Panc1 (cell line): ENCODE results near the gene MEIS1.

Experiments used
- CTCF ChIP-seq: fragments of 450-650 bp; IDR thresholded peaks from 2 replicates; pipeline ENCODE4 v1.5.1; 2017; ENCODE audit warnings: mild to moderate bottlenecking
- POLR2AphosphoS5 ChIP-seq: IDR thresholded peaks from 2 replicates; pipeline ENCODE4 v1.6.1; 2012; ENCODE audit warnings: mild to moderate bottlenecking, low read depth, low read length, moderate library complexity
- REST ChIP-seq, 2 experiments: IDR thresholded peaks; 2 replicates each; pipeline ENCODE4 v1.6.1; 2011 to 2012; ENCODE audit warnings: low read depth in 2 of 2, control low read depth in 1 of 2, low read length in 1 of 2, mild to moderate bottlenecking in 1 of 2, moderate library complexity in 1 of 2; ENCODE audit not compliant: insufficient read depth in 1 of 2
- SIN3A ChIP-seq: IDR thresholded peaks from 2 replicates; pipeline ENCODE4 v1.6.1; 2012; ENCODE audit warnings: low read depth, mild to moderate bottlenecking, low read length, moderate library complexity, borderline replicate concordance; ENCODE audit not compliant: insufficient read depth
- TCF7L2 ChIP-seq: IDR thresholded peaks from 2 replicates; pipeline ENCODE4 v1.6.1; 2011; ENCODE audit warnings: mild to moderate bottlenecking, low read depth, low read length, inconsistent platforms

GRCh38 chr2:66543257-66543767 is 108.4 kb downstream of the MEIS1 start:
- no peak for TF ChIP-seq TCF7L2
- no peak for TF ChIP-seq CTCF
- TF ChIP-seq REST (IDR thresholded peaks at IDR 0.05; ENCODE audit: insufficient read depth in 1 of 2, low read depth in 2 of 2, low read length in 1 of 2) = no peak
- TF ChIP-seq POLR2AphosphoS5 = no peak
- no peak for TF ChIP-seq SIN3A
